GM12878 (cell line): ENCODE results near the gene WDFY3. TPM values are rescaled to one million over a fixed set of nuclear protein-coding genes. Genes with fewer than 3 reads are reported as not detected.

ENCODE experiments used
- ATAC-seq: fragments of 200-7000 bp; cut with Tn5 transposase; 3 replicates; pipeline ENCODE4 v1.9.1; 2020; ENCODE audit warnings: mild to moderate bottlenecking, moderate library complexity
- BruUV-seq: library from RNA; stranded (reverse); fragments of 400-500 nt; replicated peaks from 2 replicates; lab custom pipeline; 2021; lab: Mats Ljungman, UMichigan
- CTCF ChIA-PET: fragments of 300-600 bp; sonication (Branson Sonifier 250); formaldehyde crosslinking; extraction: SDS; loops from one replicate; lab custom pipeline; 2021; ENCODE audit warnings: inconsistent platforms; lab: Yijun Ruan, JAX
- POLR2A ChIA-PET: fragments of 350-600 bp; formaldehyde crosslinking; extraction: SDS; loops from one replicate; lab custom pipeline; 2021; ENCODE audit warnings: inconsistent platforms; lab: Charles Lee
- RAD21 ChIA-PET: fragments of 300-600 bp; sonication (Branson Sonifier 250); formaldehyde crosslinking; loops from one replicate; lab custom pipeline; 2023; ENCODE audit warnings: antibody characterized with exemption; ENCODE audit not compliant: unreplicated experiment; lab: Charles Lee
- SMC1A ChIA-PET: fragments of 300-600 bp; sonication (Branson Sonifier 250); formaldehyde crosslinking; loops from one replicate; lab custom pipeline; 2023; ENCODE audit not compliant: unreplicated experiment, uncharacterized antibody; lab: Charles Lee
- DNase-seq: peaks from one replicate; pipeline ENCODE4 v3.0.0-alpha.2; 2011; ENCODE audit warnings: low read depth, low spot score
- FAIRE-seq: peaks from 3 replicates; lab custom pipeline; 2011; peaks lifted over from hg19 to GRCh38; lab: Jason Lieb, UNC
- H2AFZ ChIP-seq: 2 replicates; pipeline ENCODE4 v1.6.0; 2011; ENCODE audit warnings: low read depth, low read length, control low read depth; ENCODE audit not compliant: control insufficient read depth
- H3K27ac ChIP-seq: 2 replicates; pipeline ENCODE4 v1.5.1; 2011; ENCODE audit warnings: control low read depth; ENCODE audit not compliant: control insufficient read depth, insufficient read depth
- H3K27me3 ChIP-seq, 2 experiments: replicated peaks in 1 of 2; 2 replicates each; pipeline versions ENCODE4 v1.6.0 to v1.6.1; 2011; ENCODE audit warnings: low read length in 1 of 2; ENCODE audit not compliant: control insufficient read depth in 2 of 2, insufficient read depth in 2 of 2
- H3K36me3 ChIP-seq, 2 experiments: 2 replicates each; pipeline ENCODE4 v1.5.1; 2011; ENCODE audit warnings: low read length in 1 of 2; ENCODE audit not compliant: control insufficient read depth in 2 of 2, insufficient read depth in 2 of 2
- H3K4me1 ChIP-seq: 2 replicates; pipeline ENCODE4 v1.6.1; 2011; ENCODE audit warnings: mild to moderate bottlenecking, low read length, moderate library complexity, mixed read lengths; ENCODE audit not compliant: control insufficient read depth, insufficient read depth
- H3K4me2 ChIP-seq: 2 replicates; pipeline ENCODE4 v1.6.0; 2011; ENCODE audit warnings: control low read depth; ENCODE audit not compliant: control insufficient read depth, insufficient read depth
- H3K4me3 ChIP-seq: fragments of 200-600 bp; sonication (generic); 2 replicates; pipeline ENCODE4 v1.5.1; 2016
- H3K79me2 ChIP-seq: 2 replicates; pipeline ENCODE4 v1.6.0; 2011; ENCODE audit warnings: low read length; ENCODE audit not compliant: control insufficient read depth, insufficient read depth
- H3K9ac ChIP-seq: 2 replicates; pipeline ENCODE4 v1.8.0; 2011; ENCODE audit warnings: low read length, control low read depth, mixed read lengths; ENCODE audit not compliant: control insufficient read depth, insufficient read depth
- H3K9me3 ChIP-seq: replicated peaks from 3 replicates; pipeline ENCODE4 v1.5.1; 2011; ENCODE audit warnings: mild to moderate bottlenecking, low read length; ENCODE audit not compliant: control insufficient read depth, insufficient read depth
- H4K20me1 ChIP-seq: 2 replicates; pipeline ENCODE4 v1.6.0; 2011; ENCODE audit not compliant: control insufficient read depth, insufficient read depth
- BCL11A ChIP-seq: IDR thresholded peaks from 2 replicates; pipeline ENCODE4 v1.6.1; 2011; ENCODE audit warnings: low read depth, low read length
- BRCA1 ChIP-seq: IDR thresholded peaks from 2 replicates; pipeline ENCODE4 v1.6.1; 2011; ENCODE audit warnings: low read depth, low read length, improper control_type of control experiment
- CBX5 ChIP-seq: sonication (generic); IDR thresholded peaks from 2 replicates; pipeline ENCODE4 v1.6.1; 2016; ENCODE audit warnings: low read depth, moderate library complexity, mild to moderate bottlenecking, inconsistent platforms
- ETV6 ChIP-seq, 2 experiments: fragments of 450-650 bp in 1 of 2; IDR thresholded peaks in 1 of 2; conservative IDR thresholded peaks in 1 of 2; 2 replicates each; pipeline ENCODE4 v1.6.1; 2014; ENCODE audit warnings: antibody characterized with exemption in 1 of 2, borderline replicate concordance in 1 of 2, low read depth in 1 of 2, mild to moderate bottlenecking in 1 of 2, moderate library complexity in 1 of 2
- GABPA ChIP-seq: IDR thresholded peaks from 2 replicates; pipeline ENCODE4 v1.6.1; 2014; ENCODE audit warnings: antibody characterized with exemption, low read depth, mild to moderate bottlenecking, inconsistent platforms
- RELA ChIP-seq: fragments of 450-650 bp; IDR thresholded peaks from 2 replicates; pipeline ENCODE4 v1.8.0; 2014; ENCODE audit warnings: borderline replicate concordance; ENCODE audit not compliant: partially characterized antibody
- ZBTB33 ChIP-seq: fragments of 450-650 bp; IDR thresholded peaks from 2 replicates; pipeline ENCODE4 v1.6.1; 2017; ENCODE audit warnings: mild to moderate bottlenecking
- in situ Hi-C: fragments of 300-500 bp; cut with MboI; formaldehyde crosslinking; loops from 9 replicates; pipeline ENCODE4 v1.14.3; 2018; ENCODE audit warnings: mixed read lengths
- intact Hi-C: fragments of 100-400 bp; cut with micrococcal nuclease; formaldehyde crosslinking; loops from one replicate; pipeline ENCODE4 v1.14.2; 2022; ENCODE audit not compliant: unreplicated experiment
- polyA plus RNA-seq, 11 experiments: library from polyadenylated mRNA; depleted of rRNA in 4 of 11; unstranded in 6 of 11; stranded (reverse) in 5 of 11; fragments of >200 nt; fragmentation: Nextera tagmentation in 4 of 11; fragmentation: Illumina TruSeq in 1 of 11; extraction: Ambion mirVana in 4 of 11; extraction: Trizol in 1 of 11; gene quantifications; 1 replicate in 1 of 11; 2 replicates in 10 of 11; pipeline versions ENCODE4 v1.2.1 to v1.2.3, GENCODE V29; 2011 to 2016; ENCODE audit warnings: inconsistent platforms in 2 of 11, missing spikeins in 2 of 11, low read depth in 1 of 11
- total RNA-seq, 4 experiments: library from RNA; depleted of rRNA in 3 of 4; stranded (reverse); fragments of >200 nt in 3 of 4; fragmentation: Illumina TruSeq in 1 of 4; extraction: Trizol in 1 of 4; gene quantifications; 2 replicates each; pipeline versions ENCODE4 v1.2.1 to v1.2.3, GENCODE V29; 2013 to 2021

Gene WDFY3
- total and polyA plus RNA-seq, 10 of the 15 experiments (the other 5 are each of a cell fraction or from before 2014, with no cell fraction given), result 0.01 to 0.23 (median 0.12) TPM; not detected in 2

- intact Hi-C loops, result no loop called here
- no peaks in the 10 kb centered on the region for H3K36me3 ChIP-seq
- CTCF ChIA-PET, result no interaction called here
- TF ChIP-seq BCL11A, result no peak
- TF ChIP-seq ZBTB33, result no peak
- no peak for TF ChIP-seq ETV6 (conservative IDR thresholded peaks at IDR 0.05 in 1 of 2, IDR thresholded peaks at IDR 0.05 in 1 of 2; ENCODE audit: borderline replicate concordance in 1 of 2, low read depth in 1 of 2)
- TF ChIP-seq GABPA, result no peak
- TF ChIP-seq RELA, result no peak
- no peak for TF ChIP-seq BRCA1
- TF ChIP-seq CBX5, result no peak
- TF ChIP-seq, all 136 proteins: peak for 0
- ChIA-PET POLR2A (no interaction called here), RAD21 (no interaction called here), SMC1A (no interaction called here)
- FAIRE-seq (no peak), DNase-seq (no peak), ATAC-seq (no peak)
- in situ Hi-C loops, result no loop called here
- no TSS peak for BruUV-seq
- no peak overlapping the region for H3K9ac ChIP-seq
- no peaks in the 10 kb centered on the region for H4K20me1 ChIP-seq
- no peaks in the 10 kb centered on the region for H3K27me3 ChIP-seq
- no peak overlapping the region for H3K4me2 ChIP-seq
- H3K4me1 ChIP-seq, result no peaks in the 10 kb centered on the region
- H2AFZ ChIP-seq, result no peak overlapping the region
- H3K9me3 ChIP-seq, result no peaks in the 10 kb centered on the region
- H3K4me3 ChIP-seq, result no peak overlapping the region
- H3K79me2 ChIP-seq, result no peaks in the 10 kb centered on the region
- no peak overlapping the region for H3K27ac ChIP-seq
Observed at GRCh38 chr4:84734037-84734436, 232.5 kb downstream of the WDFY3 start.
